GM19463 (cell line): ENCODE data around the gene PRSS3.
A peak's percentile ranks its signal among the peaks of the same experiment; 100 is the strongest.
"Not testable (repeated sequence)": the region's sequence is repeated elsewhere in the genome, so short reads cannot be mapped to it uniquely, and the experiment has no call there.

Experiments used
- ATAC-seq: cut with Tn5 transposase; IDR thresholded peaks from one replicate; pipeline ENCODE4 v1.9.1; 2021; ENCODE audit warnings: mild to moderate bottlenecking, moderate library complexity; ENCODE audit not compliant: unreplicated experiment

Gene PRSS3

DNA sequence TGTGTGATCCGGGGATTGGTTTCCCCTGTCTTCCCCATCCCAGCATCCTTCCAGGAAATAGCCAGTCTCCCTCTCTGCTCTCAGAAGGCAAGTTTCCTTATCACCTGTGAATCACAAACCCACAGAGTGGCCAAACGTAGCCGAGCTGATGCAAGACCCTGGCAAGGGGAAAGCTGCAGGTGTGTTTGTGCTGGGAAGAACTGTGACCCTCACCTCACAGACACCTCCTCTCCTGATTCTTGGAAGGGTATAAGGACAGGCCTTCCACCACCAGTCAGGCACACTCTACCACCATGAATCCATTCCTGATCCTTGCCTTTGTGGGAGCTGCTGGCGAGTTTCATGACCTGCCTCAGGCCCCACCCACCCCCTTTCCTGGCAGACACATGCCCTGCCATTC, at the start of gene PRSS3:
PRSS3 (plus strand) TSS at position 281 of the 400 bp plus-strand sequence; CDS start at position 294, 13 bp downstream.
- ATAC-seq: no peak

DNA sequence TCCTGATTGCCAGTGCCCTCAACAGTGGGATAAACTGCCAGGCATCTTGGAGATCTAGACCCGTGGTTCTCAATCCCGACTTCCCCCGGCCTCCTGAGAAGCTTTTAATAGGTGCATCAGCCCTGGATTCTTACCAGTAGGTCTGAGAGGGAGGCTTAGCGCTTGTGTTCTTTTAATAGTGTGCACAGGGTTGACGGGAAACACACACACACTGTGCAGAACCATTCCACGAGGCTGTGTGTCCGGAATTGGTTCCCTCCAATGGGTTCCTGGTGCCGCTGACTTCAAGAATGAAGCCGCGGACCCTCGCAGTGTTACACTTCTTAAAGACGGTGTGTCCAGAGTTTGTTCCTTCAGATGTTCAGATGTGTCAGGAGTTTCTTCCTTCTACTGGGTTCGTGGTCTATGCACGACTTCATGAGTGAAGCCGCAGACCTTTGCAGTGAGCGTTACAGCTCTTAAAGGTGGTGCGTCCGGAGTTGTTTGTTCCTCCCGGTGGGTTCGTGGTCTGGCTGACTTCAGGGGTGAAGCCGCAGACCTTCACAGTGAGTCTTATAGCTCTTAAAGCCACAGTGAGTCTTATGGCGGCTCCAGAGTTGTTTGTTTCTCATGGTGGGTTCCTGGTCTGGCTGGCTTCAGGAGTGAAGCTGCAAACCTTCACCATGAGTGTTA, 46.6 kb upstream of the PRSS3 start:
- no peak for ATAC-seq

DNA sequence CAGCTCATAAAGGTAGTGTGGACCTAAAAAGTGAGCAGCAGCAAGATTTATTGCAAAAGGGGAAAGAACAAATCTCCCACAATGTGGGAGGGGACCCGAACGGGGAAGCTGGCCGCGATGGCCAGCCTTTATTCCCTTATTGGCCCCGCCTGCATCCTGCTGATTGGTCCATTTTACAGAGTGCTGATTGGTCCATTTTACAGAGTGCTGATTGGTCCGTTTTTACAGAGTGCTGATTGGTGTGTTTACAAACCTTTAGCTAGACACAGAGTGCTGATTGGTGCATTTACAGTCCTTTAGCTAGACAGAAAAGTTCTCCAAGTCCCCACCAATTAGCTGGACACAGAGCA, 46.1 kb upstream of the PRSS3 start:
- not testable (repeated sequence) for ATAC-seq

DNA sequence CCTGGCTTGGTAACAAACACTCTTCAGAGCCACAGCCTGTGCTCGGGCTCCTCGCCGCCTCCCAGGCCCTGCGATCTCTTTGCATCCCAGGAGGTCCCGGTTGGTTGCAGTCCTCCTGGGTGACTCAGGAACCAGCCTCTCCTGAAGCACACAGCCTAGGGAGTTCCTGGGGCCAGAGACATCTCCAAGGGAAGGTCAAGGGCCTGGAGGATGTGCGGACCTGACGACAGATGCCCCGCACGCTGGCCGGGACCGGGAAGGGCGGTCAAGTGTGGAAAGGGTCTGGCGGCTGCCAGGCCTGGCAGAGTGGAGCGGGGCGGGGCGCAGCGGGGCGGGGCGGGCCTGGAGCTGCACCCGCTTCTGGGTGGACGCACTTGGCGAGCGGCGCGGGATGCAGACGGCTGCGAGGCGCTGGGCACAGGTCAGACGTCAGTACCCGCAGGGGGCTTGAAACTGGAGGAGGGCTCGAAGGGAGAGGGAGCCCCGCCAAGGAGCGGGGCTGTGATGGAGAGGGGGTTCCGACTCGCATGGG, 45.0 kb upstream of the PRSS3 start:
- ATAC-seq: no peak

DNA sequence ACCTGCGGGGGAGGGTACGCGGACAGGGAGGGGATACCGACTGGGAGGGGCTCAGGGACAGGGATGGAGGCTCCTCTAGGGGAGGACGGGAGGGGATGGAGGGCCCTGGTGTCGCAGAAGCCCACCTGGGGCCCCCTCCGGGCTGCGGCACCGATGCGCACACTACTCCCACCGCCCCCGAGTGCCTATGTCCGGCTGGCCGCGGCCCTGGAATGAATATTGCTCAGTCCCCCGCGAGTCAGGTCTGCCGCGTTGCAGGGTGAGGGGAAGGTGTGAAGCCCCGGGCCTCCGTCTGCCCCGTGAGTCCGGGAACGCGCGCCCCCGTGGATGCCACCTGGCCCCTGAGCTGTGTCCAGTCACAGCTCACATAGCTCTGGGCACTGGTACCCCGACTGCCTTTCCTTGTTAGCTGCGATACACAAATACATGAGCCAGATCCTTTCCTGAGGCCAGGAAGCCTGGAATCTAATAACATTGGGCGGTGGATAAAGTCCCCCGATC, 44.5 kb upstream of the PRSS3 start:
- ATAC-seq: no peak

DNA sequence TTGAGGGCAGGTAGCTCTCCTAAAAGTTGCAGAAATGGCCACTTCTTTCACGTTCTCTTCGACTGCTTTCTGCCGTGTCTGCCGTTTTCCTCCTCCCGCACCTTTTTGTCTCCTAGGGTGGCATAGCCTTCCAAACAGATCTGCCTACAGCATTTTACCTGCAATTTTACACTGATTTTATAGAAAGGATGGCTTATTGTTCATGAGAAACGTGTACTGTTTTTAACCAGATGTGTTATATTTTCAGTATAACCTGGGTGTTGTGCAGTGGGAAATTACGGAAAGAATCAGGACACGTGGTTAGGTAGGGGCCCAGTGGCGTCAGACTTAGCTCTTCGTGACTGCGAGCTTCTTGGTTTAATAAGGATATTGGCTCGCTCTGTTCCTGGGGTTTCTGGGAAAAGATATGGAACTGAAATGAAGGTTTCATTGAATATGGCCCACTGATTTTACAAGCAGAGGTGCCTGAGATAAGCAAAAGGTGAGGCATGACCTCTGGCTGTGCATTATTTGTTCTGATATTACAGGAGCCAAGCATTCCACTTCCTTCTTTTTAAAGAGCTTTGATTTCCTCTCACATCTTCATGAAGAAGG, 43.7 kb upstream of the PRSS3 start:
- no peak for ATAC-seq

DNA sequence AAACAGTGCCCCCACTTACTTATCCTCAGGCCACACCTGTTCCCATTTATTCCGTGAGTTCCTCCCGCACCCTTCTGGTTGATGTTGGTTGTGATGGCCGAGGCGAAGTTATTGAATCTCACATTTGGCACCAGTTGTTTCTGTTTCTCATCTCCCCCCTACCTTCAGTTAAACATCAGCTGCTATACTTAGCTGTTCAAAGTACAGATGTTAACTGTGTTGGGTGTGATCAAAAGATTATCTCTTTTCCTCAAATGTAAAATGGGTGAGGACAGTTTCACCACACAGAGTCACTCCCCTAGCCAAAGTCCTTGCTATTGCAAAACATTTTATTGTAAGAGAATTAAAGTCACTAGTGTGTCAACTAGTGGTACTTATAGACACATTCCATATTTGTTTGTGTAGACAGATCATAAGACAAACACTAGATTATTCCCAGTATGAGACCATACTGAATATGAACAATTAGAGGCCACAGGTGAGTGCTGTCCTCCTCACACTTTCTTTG, 43.2 kb upstream of the PRSS3 start:
- ATAC-seq: no peak

DNA sequence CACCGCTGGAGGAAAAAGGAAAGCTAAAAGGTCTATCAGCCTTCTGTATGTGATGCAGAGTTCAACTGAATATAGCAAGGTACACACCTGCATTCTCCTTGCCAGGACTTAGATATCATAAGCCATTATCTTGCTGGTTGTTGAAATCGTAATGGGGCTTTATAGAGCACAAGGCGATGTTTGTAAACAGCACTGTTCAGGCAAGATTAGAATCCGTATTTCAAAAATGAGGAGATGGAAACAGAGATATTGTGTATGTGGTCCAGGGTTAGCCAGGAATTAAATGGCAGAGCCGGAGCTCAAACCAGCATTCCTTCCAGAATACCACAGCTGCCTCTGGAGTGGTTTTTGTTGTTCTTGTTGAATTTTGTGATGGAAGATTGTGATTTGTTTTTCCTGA, 42.6 kb upstream of the PRSS3 start:
- not testable (repeated sequence) for ATAC-seq

DNA sequence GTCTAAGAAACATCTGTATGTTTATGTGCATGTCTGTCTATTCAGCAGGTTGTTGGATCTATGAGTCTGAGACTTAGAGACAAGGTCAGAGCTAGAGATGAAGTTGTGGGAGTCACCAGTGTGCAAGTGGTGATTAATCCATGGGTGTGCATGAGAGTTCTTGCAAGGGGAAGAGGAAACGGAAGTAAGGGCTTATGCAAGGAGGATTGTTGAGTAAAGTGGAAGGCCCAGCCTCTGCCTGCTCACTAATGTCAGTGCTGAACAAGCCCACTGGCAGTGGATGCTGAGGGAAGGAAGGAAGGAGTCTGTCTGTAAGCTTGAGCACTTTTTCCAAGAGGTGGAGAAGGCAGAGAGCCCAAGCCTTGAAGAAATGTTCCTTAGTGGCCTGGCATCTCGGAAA, 35.7 kb upstream of the PRSS3 start:
- ATAC-seq: not testable (repeated sequence)

DNA sequence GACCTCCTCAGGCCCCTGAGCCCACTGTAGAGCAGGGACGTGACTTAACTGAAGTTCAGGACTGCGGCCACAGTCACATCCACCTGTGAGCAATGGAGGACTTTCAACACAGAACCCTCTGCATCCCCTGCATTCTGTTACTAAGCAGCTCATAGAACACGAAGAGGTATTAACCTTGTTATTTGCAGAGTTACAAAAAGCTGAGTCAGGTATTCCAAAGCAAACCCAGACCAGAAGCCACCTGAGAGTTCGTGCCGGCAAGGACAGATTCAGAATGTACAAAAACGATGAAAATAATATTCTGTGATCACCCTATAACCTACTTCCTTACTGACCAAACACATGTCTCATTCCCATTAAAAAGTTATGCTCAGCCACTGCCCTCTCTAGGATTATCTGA, 33.0 kb upstream of the PRSS3 start:
- no peak for ATAC-seq

DNA sequence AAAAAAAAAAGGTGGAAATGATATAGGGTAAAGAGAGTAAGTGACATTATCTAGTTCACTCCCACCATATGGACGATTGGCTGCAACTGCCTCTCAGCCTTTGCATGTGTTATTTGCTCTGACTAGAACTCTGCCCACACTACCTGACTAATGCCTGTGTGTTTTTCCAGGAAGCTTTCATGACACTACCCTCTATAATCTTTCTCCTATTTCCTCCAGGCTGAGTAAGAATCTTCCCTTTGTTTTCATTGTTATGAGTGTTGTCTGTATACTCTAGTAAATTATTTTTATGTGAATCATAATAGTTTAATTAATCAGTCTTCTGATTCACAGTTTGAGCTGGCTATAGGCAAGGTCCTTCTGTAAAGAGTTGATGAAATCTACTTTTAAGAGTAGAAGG, 31.7 kb upstream of the PRSS3 start:
- not testable (repeated sequence) for ATAC-seq

DNA sequence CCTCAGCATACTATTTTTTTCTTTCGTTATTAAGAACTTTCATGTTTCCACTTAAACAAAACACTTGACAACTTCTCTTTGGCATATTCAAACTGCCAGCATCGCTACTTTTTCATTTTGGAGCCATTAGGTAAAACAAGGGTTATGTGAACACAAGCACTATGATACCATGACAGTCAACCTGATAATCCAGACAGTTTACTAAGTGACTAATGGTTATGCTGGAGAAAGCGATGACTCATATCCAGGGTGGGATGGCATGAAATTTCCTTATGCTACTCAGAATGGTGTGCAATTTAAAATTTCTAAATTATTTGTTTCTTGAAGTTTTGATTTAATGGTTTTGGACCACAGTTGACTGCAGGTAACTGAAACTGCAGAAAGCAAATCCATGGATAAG, 29.9 kb upstream of the PRSS3 start:
- no peak for ATAC-seq

DNA sequence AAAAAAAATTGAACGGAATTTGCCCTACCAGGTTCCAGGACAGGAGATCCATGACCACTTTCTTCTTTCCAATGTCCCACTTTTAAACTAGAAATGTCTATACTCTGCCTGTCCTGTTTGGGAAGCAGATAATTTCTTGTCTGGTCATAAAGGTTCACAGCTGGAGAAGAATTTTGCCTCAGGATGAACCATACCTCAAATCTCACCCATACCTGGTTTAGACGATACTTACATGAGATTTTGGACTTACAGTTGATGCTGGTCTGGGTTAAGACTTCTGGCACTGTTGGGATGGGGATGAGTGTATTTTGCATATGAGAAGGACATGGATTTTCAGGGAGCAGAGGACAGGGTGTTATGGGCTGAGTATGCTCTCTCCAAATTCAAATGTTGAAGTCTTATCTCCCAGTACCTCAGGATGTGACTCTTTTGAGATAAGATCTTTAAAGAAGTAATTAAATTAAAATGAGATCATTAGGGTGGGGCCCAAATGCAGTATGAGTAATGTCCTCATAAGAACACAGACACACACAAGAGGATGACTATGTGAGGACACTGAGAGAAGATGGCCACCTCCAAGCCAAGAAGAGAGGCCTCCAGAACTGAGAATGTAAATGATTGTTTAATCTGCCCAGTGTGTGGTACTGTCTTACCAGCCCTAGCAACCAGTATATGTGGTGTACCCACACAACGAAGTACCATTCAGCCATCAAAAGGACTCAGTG, 25.0 kb upstream of the PRSS3 start:
- ATAC-seq: not testable (repeated sequence)

DNA sequence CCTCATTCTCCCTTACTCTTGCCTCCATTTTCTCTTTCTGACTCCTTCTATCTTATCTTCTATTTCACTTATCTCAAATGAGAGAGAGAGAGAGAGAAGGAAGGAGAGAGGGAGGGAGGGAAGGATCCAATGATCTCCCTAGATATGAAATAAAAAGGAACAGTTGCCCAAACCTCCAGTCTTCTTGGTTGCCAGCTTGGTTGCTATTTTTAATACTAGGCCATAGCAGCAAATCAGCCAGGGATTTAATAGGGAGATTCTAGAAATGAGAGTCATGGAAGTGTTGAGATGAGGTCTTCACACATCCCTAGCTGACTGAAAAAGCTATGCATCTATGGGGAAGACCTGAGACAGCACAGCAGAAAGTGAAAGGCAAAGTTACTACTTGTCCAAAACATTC, 22.2 kb upstream of the PRSS3 start:
- not testable (repeated sequence) for ATAC-seq

DNA sequence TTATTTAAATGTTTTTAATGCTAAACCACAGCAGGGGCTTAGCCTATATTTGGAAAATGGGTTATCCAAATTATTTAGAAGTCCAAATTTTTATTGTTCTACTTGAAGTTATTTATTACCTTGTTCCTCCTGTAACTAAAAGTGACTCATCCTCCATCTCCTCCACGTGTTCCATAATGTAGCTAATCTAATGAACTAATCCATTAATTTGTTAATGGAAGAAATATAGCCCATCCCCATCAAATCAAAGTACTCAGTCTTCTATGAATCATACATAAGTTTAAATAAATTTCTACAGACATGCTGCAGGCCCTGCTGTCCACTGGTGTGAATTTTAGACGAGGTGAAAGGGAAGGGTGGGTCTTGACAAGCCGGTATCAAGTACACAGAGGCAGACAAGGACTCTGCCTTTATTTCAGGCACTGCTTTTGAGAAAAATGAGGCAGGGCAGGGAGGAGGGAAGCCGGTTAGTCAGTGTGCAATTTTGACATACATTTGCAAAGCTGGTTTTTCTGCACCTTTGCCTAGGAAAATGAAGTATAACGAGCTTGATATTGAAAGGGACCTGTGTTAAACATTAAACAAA, 21.2 kb upstream of the PRSS3 start:
- ATAC-seq: not testable (repeated sequence)

DNA sequence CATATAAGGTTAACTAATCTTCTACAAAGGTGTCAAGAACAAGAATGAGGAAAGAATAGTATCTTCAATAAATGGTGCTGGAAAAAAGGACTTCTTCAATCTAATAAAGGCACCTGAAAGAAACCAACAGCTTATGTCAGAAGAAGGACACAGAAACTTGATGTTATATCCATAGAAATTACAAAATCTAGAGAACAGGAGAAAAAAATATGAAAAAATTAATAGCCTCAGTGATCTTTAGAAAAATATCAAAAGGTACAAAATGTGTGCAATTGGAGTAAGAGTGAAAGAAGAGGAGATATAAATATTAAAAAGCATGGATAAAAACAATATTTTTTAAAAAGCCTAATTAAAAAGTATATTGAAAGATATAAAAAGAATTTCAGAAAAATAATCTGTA, 18.8 kb upstream of the PRSS3 start:
- ATAC-seq: no peak

DNA sequence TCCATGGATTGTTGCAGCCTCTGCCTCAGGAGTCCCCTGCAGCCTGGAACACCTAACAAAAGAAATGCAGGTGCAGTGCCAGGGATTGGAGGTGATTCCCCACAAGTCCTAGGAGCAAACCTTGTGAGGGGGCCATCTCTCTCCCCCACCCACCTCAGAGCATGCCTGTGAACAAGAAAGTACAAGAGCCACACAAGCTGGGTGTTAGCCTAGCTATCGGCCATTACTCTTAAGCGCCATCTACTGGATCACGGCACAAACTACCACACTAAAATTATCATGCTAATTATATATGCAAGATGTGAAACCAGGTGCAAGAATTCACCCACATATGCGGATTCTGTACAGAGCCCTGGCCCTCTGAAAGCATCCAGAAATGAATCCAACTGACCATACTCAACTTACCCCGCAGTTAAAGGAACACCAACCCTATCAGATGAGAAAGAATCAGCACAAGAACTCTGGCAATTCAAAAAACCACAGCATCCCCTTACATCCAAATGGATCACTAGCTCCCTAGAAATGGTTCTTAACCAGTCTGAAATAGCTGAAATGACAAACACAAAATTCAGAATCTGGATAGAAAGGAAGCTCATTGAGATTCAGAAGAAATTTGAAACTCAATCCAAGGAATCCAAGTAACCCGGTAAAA, 16.5 kb upstream of the PRSS3 start:
- peak; percentile 61 for ATAC-seq

DNA sequence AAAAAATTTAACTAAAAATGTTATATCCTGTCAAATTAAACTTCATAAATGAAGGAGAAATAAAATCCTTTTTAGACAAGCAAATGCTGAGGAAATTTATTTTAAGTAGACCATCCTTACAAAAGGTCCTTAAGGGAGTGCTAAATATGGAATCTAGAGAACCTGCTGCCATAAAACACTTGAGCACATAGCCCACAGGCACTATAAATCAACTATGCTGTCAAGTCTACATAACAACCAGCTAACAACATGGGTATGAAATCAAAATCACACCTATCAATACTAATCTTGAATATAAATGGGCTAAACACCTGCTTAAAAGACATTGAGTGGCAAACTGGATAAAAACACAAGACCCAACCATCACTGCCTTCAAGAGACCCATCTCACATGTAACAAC, 15.1 kb upstream of the PRSS3 start:
- ATAC-seq: no peak

DNA sequence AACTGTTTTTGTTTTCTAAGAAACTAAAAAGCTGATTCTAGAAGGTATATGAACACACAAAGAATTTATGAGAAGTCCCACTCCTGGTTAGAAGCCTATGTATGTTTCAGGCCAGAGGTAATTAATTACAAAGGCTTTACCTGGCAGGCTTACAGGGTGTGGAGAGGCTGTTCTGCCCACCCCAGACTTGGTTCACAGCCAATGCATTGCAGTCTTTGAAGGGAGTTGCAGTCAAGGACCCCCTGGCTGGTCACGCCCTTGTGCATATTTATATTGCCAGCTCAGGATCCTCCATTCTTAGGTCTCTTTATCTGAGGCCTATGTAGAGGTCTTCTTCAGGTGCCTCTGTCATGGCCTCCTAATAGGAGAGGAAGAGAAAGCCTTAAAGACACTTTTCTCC, 13.6 kb upstream of the PRSS3 start:
- ATAC-seq: no peak

DNA sequence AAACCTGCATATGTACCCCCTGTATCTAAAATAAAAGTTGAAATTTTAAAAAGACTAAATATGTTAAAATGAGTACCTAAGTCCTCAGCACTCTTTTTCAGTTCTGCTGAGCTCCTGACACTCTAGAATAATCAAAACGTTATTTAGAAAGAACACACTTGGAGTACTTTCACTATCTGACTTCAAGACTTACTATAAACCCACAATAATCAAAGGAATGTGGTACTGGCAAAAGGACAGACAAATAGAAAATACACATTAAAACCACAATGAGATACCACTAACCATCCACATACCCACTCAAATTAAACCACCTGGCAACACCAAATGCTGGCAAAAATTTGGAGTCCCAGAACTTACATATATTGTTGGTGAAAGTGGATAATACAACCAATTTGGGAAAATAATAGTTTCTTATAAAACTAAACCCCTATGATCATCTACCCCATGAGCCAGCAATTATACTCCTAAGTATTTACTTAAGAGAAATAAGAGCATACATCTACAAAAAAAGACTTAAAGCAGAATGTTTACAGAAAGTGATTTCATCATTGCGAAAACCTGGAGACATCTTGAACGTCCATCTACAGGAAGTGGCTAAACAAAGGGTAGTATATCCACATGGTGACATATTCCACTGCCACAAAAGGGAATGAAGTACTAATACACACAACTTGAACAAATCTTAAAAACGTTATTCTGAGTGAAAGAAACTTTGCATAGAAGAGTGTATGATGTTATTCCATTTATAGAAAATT, 12.8 kb upstream of the PRSS3 start:
- no peak for ATAC-seq
